Measurements from ENCODE around the gene SPEG. TPM values are rescaled to one million over a fixed set of nuclear protein-coding genes. Genes with fewer than 3 reads are reported as not detected.

Gene SPEG
- total RNA-seq, 2 experiments from 2014 or later = 2.1 to 2.3 TPM

GRCh38 chr2:219465659-219466561 lies 31.3 kb downstream of the SPEG start:
- H3K27ac Mint-ChIP-seq = no peak overlapping the region
- no peaks in the 10 kb centered on the region for H3K36me3 Mint-ChIP-seq (ENCODE audit: low read depth)
- POLR2A ChIA-PET = no interaction called here
- intact Hi-C loops (cut with micrococcal nuclease) = no loop called here
- ATAC-seq (no peak), DNase-seq (no peak)
- H3K27me3 Mint-ChIP-seq = no peaks in the 10 kb centered on the region
- no peak overlapping the region for H3K4me3 Mint-ChIP-seq
- CTCF ChIA-PET = interaction anchor here (1.2 kb wide), 1 partner anchor 10 kb away, joined by 4 read pairs; no protein-coding TSS in a partner anchor
- TF ChIP-seq CTCF (IDR thresholded peaks at IDR 0.05) = no peak
- no peaks in the 10 kb centered on the region for H3K4me1 Mint-ChIP-seq (ENCODE audit: low read depth)
- H3K9me3 Mint-ChIP-seq = no peaks in the 10 kb centered on the region

GRCh38 chr2:219466816-219467735 lies 32.4 kb downstream of the SPEG start:
- no peak for DNase-seq
- intact Hi-C loops (cut with micrococcal nuclease) = no loop called here
- ATAC-seq = no peak
- Mint-ChIP-seq H3K4me1 (ENCODE audit: low read depth) (no peaks in the 10 kb centered on the region), H3K27ac (no peak overlapping the region), H3K4me3 (no peak overlapping the region), H3K9me3 (no peaks in the 10 kb centered on the region), H3K27me3 (no peaks in the 10 kb centered on the region), H3K36me3 (ENCODE audit: low read depth) (no peaks in the 10 kb centered on the region)
- ChIA-PET CTCF (interaction anchor here (0.5 to 1.6 kb wide), 5 partner anchors 43 to 327 kb away, joined by 3 to 6 read pairs (median 3); no protein-coding TSS in a partner anchor), POLR2A (no interaction called here)
- no peak for TF ChIP-seq CTCF (IDR thresholded peaks at IDR 0.05)

GRCh38 chr2:219467736-219468075 lies 33.1 kb downstream of the SPEG start:
- Mint-ChIP-seq H3K4me1 (ENCODE audit: low read depth) (no peaks in the 10 kb centered on the region), H3K9me3 (no peaks in the 10 kb centered on the region), H3K4me3 (no peak overlapping the region), H3K27me3 (no peaks in the 10 kb centered on the region), H3K27ac (no peak overlapping the region), H3K36me3 (ENCODE audit: low read depth) (no peaks in the 10 kb centered on the region)
- intact Hi-C loops (cut with micrococcal nuclease) = no loop called here
- POLR2A ChIA-PET = no interaction called here
- CTCF ChIA-PET = interaction anchor here (1.0 to 1.6 kb wide), 4 partner anchors 42 to 65 kb away, joined by 3 to 6 read pairs (median 3); no protein-coding TSS in a partner anchor
- ATAC-seq (no peak), DNase-seq (no peak)
- no peak for TF ChIP-seq CTCF (IDR thresholded peaks at IDR 0.05)

- Mint-ChIP-seq H3K9me3 (no peaks in the 10 kb centered on the region), H3K27ac (no peak overlapping the region), H3K27me3 (no peaks in the 10 kb centered on the region), H3K4me1 (ENCODE audit: low read depth) (no peaks in the 10 kb centered on the region), H3K36me3 (ENCODE audit: low read depth) (no peaks in the 10 kb centered on the region), H3K4me3 (no peak overlapping the region)
- DNase-seq (no peak), ATAC-seq (no peak)
- intact Hi-C loops (cut with micrococcal nuclease) = no loop called here
- ChIA-PET CTCF (interaction anchor here (1.0 to 1.6 kb wide), 2 partner anchors 41 to 61 kb away, joined by 3 to 6 read pairs; no protein-coding TSS in a partner anchor), POLR2A (no interaction called here)
- no peak for TF ChIP-seq CTCF (IDR thresholded peaks at IDR 0.05)
These were observed 34.0 kb downstream of the SPEG start for GRCh38 chr2:219468410-219469185.

Data from activated CD8-positive, alpha-beta T cell treated with anti-CD3 and anti-CD28 coated beads for 36 hours (primary cell).